GM19452 (cell line): ENCODE results near the gene ZNF594.
A peak's percentile ranks its signal among the peaks of the same experiment; 100 is the strongest.
"Not testable (repeated sequence)": the region's sequence is repeated elsewhere in the genome, so short reads cannot be mapped to it uniquely, and the experiment has no call there.

Experiments
- ATAC-seq: cut with Tn5 transposase; IDR thresholded peaks from one replicate; pipeline ENCODE4 v1.9.1; 2021; ENCODE audit not compliant: unreplicated experiment

ZNF594 gene

DNA sequence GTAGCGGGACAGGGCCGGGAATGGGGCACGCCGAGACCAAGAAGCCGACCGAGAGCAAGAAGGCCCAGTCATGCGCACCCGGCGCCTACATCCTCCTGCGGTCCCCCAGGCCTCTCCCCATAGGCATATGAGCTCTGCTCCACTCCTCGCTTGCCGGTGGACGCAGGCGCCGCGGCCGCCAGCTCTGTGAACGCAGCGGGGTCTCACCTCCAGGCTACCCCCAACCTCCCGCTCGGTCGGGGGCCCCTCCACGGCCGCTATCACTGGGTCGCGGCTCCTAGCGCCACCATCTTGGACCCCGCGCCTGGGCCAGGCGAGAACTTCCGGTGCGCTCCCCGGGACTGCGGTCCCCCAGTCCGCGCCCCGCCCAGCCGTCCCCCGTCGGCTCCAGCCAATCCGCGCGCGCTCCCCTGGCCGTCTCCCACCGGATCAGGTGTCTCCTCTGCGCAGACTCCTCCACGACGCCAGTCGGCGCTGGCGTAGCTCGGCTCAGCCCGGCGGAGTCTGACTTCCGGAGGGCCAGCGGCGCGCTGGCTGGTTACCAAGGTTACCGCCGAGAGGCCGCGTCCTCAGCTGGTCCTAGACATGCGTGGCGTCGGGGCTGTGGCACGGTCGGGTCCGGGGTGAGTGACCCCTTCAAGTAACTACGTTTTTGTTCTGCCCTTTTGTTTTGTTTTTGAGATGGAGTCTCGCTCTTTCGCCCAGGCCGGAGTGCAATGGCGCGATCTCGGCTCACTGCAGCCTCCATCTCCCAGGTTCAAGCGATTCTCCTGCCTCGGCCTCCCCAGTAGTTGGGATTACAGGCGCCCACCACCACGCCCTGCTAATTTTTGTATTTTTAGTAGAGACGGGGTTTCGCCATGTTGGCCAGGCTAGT lies at the start of gene ZNF594:
ZNF594 (minus strand) TSS at position 328 of the 877 bp plus-strand sequence. CDS start 7,612 bp downstream, outside the sequence.
- ATAC-seq, result peak; percentile 95

DNA sequence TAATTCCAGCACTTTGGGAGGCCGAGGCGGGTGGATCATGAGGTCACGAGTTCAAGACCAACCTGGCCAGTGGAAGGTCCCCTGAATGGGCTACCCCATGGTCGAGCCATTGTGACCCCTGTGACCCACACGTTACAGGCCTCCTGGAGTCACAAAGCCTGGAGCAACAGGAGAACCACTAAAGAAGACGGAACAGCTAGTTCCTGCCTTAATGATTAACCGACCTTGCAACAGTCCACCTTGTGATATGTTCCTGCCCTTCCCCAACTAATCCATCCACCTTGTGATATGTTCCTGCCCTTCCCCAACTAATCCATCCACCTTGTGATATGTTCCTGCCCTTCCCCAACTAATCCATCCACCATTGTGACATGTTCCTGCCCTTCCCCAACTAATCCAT lies 48.1 kb upstream of the ZNF594 start:
- ATAC-seq, result not testable (repeated sequence)

DNA sequence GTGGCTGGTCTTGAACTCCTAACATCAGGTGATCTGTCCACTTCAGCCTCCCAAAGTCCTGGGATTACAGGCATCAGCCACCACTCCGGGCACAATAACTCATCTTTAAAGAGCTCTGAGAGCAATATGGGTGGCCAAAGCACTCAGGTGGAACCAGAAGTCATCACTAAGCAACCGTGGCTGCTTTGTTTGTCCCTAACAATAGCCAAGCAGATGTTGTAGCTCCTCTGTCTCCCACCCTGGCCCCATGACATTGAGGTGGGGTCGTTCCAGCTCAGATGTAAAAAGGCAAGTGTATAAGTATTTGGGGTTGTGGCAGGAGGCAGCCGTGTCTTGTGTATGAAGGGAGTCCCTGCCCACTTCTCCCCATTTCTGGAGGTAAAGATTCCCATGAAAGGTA lies 46.7 kb upstream of the ZNF594 start:
- ATAC-seq, result no peak

DNA sequence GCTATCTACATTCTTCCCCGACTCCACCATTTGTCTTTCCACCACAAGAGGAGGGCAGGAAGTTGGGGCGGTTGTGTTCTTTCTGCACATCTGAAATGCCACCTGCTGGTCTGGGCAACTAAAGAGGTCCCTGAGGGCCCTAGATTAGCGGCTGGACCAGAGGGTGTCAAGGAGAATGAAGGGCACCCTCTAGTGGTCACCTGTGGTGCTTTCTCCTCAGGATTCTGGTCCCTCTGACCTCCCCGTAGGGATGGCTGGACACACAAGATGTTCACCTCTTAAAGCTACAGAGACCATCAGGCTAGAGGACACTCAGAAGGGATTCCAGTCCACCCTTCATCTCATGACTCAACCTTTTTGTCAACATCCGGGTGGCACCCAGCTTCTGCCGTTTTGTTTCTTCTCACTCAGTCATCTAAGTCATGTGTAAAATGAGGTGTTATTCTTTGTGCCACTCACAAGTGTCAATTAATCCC lies 45.9 kb upstream of the ZNF594 start:
- ATAC-seq, result no peak

DNA sequence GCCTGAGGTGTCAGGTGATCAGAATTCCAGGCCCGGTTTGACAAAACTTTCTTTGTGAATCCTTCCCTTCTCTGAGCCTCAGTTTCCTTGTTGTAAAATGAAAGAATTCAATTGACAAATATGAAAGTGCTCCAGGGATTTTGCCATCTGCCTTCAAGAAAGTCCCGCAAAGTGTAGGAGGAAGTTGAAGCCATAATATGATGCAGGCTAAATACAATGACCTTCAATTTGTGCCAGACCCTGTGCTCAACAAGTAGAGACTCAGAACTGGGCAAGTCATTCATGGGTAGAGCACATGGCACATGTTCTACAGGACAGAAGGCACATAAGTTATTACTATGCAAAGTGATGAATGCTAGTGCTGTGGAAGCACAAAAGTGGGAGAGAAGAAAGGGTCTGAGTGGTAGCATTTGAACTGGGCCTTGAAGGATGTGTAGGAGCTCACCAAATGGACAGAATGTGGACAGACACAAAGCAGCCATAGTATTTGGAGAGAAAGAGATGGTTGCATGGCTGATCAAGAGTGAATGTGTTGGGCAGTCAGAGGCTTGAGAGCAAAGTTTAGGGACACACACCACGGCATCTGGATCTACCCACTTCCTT lies 45.4 kb upstream of the ZNF594 start:
- ATAC-seq, result no peak

DNA sequence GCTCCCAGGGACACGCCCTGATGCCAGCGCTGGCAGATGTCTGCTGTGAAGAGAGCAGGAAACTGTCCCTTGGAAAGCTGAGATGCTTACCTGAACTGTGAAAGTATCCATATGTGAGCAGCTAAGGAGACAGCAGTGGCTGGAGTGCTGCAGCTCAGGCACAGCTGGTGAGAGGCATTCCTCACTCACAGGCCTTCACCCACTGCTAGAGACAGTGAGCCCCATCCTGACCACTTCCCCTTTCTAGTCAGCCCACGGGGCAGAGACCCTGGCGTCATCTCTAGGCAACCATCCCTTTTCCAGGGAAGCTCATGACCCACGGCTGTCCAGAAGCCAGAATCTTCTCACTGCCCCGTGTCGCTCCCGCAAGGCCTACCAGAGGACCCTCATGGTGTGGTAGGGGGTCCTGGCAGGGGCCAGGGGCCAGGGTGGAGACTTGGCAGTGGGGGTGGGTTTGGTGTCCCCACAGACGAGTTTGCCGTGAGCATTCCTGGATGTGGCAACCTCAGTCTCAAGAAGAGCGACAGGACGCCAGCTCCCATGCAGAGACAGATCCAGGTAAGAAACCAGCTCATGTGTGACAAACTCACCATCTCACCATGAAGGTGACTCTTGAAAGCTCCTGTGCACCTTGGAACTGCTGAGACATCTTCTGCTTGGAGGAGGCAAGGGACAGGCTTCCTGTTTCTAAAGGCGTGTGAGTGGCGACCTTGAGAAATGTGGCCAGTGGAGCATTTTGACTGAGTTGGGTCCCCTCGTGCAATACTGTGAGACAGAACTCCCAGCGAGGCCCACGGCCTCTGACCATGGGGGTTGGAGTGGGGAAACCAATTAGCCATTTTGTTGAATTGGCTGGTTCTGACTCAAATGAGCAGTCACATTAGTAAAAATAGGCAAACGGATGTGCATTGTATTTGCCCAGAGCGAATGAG lies 43.2 kb upstream of the ZNF594 start, which contains the start of gene SCIMP:
SCIMP (minus strand) TSS at position 216 of the 932 bp plus-strand sequence; CDS start at position 111, 105 bp downstream.
- peak; percentile 49 for ATAC-seq

DNA sequence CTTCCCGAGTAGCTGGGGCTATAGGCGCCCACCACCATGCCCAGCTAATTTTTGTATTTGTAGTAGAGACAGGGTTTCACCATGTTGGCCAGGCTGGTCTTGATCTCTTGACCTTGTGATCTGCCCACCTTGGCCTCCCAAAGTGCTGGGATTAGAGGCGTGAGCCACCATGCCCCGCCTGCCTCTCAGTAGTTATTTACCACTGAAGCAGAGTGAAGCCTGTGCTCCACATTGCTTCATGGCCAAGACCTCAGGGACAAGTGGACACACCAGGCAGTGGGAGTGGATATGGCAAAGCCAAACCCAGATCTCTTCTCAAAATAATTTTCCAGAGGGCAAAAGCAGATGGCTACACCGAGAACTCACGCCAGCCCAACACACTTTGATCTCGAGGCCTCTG lies 41.8 kb upstream of the ZNF594 start:
- ATAC-seq, result not testable (repeated sequence)

DNA sequence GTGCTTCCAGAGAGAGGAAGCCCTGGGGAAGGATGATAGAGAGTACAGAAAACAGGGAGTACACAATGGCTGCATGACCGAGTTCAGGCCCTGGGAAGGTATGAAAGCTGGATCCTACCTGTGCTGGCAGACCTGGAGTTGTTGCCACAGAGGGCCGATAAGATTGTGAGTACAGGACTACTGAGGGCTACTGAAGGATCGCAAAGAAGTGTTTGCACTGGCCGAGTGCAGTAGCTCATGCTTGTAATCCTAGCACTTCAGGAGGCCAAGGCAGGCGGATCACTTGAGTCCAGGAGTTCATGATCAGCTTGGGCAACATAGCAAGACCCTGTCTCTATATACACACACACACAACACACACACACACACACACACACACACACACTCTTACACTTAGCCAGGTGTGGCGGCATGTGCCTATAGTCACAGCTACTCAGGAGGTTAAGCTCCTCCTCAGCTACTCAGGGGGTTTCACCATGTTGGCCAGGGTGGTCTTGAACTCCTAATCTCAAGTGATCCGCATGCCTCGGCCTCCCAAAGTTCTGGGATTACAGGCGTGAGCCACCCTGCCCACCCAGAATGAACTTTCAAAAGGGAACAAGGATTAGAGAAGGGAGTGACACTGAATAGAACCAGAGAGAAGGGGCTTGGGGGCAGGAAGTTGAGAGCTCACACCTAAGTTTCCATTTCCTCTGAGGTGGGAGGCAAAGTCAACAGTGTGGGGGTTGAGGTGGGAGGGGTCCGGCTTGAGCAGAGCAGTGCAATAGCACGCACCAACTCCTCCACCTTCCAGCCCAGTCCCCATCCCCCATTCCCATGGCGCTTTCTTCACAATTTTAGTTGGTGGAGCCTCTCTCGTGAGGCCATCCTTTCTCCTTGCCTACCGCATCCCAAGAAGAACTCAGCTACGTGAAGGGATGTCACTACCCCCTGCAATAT lies 35.5 kb upstream of the ZNF594 start:
- peak; percentile 35 for ATAC-seq

DNA sequence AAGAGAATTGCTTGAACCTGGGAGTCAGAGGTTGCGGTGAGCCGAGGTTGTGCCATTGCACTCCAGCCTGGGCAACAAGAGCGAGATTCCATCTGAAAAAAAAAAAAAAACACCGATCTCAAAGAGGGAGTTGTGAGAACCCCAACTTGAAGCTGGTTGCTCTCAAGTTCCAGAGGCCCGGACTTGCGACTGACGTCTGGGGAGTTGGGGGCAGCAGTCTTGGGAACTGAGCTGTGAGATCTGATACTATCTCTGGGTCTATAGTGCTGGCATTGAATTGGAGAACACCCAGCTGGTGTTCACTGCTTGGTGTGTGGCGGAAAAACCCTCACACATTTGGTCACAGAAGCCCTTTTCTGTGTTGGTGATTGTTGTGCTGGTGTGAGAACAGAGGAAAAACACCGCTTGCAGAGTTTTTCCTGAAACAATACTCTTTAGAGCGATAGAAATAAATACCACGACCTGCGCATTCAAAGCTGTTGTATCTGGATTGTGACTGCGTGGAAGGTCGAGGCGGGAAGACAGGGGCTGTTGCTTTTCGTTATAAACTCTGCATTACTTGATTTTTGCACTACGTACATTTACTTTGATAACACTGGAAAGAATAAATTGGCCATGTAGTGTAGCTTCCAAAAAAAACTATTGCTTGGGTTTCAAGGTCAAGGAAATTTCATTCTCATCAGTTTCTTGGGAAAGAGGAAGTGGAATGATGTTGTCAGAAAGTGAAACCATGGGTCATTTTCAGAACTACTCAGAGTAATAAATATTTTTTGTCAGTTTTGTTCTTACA lies 34.2 kb upstream of the ZNF594 start:
- peak; percentile 40 for ATAC-seq

DNA sequence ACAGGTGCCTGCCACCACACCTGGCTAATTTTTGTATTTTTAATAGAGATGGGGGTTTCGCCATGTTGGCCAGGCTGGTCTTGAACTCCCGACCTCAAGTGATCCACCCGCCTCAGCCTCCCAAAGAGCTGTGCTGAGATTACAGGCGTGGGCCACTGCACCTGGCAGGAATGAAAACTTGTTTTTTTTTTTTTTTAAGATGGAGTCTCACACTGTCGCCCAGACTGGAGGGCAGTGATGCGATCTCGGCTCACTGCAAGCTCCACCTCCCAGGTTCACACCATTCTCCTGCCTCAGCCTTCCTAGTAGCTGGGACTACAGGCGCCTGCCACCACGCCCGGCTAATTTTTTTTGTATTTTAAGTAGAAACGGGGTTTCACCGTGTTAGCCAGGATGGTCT lies 30.2 kb upstream of the ZNF594 start:
- not testable (repeated sequence) for ATAC-seq

DNA sequence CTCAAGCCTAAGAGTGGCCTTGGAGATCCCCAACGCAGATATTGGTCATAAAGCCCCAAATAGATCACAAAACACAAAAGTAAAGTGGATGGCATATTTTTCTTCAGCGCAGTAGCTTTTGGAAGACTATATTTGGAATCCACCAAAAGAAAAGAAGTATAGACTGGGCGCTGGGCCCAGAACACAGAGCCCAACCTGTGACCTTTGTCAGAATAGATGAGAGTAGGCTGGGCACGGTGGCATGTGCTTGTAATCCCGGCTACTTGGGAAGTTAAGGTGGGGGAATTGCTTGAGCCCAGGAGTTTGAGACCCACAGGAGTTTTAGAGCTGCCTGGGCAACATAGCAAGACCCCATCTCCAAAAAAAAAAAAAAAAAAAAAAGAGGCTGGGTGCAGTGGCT lies 28.4 kb upstream of the ZNF594 start:
- ATAC-seq, result no peak

DNA sequence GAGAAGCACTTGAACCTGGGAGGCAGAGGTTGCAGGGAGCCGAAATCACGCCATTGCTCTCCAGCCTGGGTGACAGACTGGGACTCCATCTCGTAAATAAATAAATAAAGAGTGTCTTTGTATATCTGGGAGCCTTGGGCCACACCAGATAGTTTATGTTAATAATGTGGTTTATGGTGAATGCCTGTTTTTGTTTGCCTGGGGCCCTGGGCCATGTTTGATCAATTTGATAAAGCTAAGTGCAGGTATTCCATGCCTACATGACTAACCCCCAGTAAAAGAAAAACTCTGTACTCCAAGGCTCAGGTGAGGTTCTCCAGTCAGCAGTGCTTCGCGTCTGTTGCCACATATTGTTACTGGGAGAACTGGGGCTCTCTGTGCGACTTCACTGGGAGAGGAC lies 27.9 kb upstream of the ZNF594 start:
- ATAC-seq, result no peak

DNA sequence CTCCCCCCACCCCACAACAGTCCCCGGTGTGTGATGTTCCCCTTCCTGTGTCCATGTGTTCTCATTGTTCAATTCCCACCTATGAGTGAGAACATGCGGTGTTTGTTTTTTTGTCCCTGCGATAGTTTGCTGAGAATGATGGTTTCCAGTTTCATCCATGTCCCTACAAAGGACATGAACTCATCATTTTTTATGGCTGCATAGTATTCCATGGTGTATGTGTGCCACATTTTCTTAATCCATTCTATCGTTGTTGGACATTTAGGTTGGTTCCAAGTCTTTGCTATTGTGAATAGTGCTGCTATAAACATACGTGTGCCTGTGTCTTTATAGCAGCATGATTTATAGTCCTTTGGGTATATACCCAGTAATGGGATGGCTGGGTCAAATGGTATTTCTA lies 25.9 kb upstream of the ZNF594 start:
- not testable (repeated sequence) for ATAC-seq

DNA sequence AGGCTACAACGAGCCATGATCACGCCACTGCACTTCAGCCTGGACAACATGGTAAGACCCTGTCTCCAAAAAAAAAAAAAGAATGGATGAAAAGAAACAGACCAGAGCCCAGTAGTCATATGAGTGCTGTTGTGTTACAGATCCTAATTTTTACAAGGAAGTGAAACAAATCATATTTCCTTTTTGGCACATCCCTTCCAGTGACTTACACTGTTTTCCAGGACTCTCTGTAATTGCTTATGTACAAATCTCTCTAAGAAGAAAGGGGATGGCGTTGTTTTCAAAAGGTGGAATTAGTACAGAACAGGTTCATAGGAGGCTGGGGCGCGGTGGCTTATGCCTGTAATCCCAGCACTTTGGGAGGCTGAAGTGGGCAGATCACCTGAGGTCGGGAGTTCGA lies 19.8 kb upstream of the ZNF594 start:
- no peak for ATAC-seq

DNA sequence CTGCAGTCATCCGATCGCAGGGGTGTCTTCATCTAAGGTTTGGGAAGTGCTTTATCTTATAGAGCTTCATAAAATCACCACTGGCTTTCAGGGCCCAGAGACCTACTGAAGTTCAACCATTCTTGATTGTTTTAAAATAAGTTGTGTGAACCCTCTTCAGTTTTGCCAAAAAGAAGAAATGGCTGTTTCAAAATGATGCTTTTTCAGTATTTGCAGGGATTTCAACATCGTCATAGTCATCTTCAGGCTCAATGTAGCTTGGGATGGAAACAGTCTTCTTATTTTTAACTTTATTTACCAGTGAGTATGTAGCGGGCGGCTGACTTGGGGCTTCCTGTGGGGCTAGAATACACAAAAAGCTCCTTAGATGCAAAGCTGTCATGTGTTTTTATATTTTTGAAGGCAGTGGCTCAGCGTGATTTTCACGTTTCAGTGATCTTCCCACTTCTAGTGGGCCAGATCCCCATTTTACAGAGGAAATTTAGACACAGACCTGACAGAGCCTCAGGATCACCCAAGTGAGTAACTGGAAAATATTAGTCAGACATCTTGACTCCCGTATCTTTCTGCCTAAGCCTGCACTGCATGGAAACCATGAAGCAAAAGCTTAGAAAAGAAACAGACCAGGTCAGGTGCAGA lies 19.1 kb upstream of the ZNF594 start:
- no peak for ATAC-seq

DNA sequence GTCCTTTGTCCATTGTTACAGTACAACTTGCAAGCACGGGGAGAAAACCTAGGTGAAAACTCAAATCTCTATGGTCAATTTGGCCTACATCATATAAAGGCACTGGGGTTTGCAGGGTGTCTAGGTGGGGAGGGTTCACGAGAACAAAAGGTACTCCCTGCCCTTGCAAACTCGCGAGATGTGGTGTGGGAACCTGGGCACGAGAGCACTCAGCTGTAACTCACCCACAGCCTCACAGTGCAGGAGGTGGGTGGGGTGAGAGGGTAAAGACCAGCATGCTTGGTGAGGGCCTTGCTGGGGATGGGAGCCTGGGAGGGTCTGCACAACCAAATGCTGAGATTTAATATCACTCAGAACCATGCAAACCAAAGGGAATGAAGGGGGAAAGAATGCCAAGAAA lies 18.4 kb upstream of the ZNF594 start:
- ATAC-seq, result no peak

DNA sequence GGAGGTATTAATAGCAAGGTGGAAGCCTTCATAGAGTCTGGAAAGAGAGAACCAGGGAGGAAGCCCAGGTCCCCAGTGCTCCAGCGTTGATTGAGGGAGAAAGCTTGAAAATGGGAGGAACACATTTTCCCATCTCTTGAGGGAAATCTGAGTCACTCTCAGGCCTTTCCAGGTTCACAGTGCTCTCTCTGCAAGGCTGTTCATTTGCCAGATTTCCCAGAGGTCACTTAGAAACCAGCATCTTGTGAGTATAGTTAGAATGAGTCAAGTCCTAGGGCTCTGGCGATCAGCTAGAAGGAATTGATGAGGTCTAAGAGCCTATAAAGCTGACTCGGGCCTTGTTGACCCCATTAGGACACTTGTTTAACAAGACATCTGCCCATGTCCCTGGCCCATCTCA lies 17.7 kb upstream of the ZNF594 start:
- ATAC-seq, result no peak

DNA sequence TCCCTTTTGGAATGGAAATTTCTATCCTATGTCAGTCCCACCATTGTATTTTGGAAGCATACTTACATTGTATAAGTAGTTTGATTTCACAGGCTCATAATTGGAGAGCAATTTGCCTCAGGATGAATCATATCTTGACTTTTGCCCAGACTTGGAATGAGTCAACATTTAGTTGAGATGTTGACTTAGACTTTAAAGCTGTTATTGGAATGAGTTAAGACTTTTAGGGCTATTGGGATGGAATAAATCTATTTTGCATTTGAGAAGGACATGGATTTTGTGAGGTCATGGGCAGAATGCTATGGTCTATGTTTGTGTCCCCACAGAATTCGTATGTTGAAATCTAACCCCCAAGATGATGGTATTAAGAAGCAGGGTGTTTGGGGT lies 12.2 kb upstream of the ZNF594 start:
- no peak for ATAC-seq
